GDM1 (cell line): ENCODE measurements around the gene MAST2.
"Not testable (repeated sequence)": the region's sequence is repeated elsewhere in the genome, so short reads cannot be mapped to it uniquely, and the experiment has no call there.

ENCODE experiments used
- DNase-seq: peaks from one replicate; lab custom pipeline; 2025; lab: John Stamatoyannopoulos, UW

The MAST2 gene

GRCh38 chr1:46026531-46026930 lies 223.1 kb downstream of the MAST2 start:
- DNase-seq, result no peak

- DNase-seq, result no peak
These were observed 224.6 kb downstream of the MAST2 start for GRCh38 chr1:46027788-46028573.

- no peak for DNase-seq
These were observed 226.9 kb downstream of the MAST2 start for GRCh38 chr1:46030074-46030870.

DNA sequence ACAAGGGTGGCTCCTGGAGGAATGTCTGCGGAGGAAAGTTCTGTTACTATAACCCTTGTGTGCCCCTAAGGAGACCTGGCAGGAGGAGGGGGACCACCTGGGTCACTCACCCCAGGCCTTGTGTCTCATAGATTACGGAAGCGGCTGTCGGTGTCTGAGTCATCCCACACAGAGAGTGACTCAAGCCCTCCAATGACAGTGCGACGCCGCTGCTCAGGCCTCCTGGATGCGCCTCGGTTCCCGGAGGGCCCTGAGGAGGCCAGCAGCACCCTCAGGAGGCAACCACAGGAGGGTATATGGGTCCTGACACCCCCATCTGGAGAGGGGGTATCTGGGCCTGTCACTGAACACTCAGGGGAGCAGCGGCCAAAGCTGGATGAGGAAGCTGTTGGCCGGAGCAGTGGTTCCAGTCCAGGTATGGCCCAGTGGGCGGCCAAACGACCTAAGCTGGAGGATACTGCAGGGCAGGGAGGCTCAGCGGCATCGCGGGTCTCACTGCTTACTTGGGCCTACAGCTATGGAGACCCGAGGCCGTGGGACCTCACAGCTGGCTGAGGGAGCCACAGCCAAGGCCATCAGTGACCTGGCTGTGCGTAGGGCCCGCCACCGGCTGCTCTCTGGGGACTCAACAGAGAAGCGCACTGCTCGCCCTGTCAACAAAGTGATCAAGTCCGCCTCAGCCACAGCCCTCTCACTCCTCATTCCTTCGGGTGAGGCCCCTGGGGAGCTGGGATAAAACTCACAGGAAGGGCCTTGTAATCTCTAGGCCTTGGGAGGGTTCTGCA lies 227.7 kb downstream of the MAST2 start:
- no peak for DNase-seq

- DNase-seq, result no peak
These were observed 231.4 kb downstream of the MAST2 start for GRCh38 chr1:46034601-46035516.

DNA sequence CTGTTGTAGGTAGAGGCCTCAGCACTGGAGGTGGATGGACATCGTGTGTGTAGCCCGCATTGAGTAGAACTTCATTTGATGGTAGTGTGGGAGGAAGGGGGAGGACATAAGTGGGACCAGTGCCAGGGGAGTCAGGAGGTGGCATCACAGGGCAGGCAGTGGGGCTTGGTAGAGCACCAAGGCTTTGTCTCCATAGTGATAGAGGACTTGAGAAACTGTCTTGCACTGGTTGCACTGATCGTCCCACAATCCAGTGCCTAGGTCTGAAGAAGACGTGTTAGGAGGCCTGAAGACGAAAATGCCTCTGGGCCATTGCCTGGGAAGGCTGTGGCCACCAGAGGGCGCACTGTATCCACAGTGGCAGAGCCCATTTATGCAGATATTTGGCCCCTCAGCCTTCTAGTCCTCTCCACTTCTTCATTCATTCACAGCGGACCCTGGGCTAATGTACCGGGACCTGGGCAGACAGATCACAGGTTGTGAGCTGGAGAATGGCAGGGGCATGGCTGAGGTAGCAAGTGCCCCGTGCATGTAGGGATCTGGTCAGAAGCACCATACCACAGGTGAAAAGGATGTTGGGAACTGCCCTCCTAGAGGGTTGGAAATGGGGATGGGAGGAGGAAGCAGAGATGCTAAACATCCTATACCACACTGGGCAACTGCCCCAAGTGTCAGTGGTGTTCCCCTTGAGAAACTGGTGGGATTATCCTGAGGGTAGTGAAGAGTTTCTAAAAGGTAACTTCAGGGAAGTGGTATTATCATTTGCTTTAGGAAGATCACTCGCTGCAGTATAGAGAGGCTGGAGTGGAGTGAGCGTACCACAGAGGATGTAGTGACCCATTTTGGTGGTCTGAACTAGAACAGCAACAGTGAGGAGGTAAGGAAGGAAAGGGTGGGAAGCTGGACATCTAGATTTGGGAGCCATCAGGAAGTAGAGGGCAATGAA lies 233.8 kb downstream of the MAST2 start:
- peak; percentile 60 for DNase-seq

DNA sequence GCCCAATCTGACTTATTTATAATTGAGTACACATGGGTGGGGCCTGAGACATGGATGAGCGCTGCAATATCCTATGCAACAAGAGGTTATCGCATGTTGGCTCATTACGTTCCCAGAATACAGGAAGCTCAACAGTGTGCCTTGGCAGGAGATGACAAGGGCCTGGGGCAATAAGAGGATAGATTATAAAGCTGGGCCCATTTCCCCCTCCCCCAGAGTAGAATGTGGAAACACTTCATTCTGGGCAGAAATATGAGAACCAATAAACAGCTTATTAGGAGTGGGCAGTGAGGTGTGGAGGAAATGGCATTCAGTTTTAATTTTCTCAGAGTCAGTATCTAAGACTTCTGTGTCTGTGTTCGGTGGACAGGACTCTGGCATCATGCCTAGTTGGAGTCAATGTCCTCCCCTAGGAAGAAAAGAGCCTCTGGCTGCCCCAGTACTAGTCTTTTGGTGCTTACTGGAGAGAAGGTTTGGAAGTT lies 236.2 kb downstream of the MAST2 start:
- no peak for DNase-seq

DNA sequence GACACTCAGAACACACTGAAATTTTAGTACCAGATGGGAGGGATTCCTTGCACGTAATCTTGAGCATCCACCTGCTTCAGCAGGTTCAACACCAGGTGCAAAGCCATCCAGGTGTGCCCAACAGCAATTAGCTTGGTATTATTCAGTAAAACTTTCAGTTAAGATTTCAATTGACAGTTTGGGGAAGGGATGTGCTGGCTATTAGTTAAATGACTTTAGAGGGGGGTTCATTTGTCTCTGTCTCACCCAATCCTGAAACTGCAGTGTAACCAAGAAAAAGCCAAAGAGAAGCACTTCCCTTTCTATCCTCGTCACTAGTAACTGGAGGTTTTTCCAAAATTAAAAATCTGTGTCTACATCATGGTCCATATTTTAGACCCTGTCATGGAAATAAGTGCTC lies 238.1 kb downstream of the MAST2 start:
- no peak for DNase-seq

GRCh38 chr1:46041974-46042373 lies 238.6 kb downstream of the MAST2 start:
- no peak for DNase-seq

- peak; percentile 59 for DNase-seq
These were observed 240.1 kb downstream of the MAST2 start for GRCh38 chr1:46043458-46044017.

- DNase-seq, result no peak
These were observed 240.7 kb downstream of the MAST2 start for GRCh38 chr1:46044116-46044515.

DNA sequence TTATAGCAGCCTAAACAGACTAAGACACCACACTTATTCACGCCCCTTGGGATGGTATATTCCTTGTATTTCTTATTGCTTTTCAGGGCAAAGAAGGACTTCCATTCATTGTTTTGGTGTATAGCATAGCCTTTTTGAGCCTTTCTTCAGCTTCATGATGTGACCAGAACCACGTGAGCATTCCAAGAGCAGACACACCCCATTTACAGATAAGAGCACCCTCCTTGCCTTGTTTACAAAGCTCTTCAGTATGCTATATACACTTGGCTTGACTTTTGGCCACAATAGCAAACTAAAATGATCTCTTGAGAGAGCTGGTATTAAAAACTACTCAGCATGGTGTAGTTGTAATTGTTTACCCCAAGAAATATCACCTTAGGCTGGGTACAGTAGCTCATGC lies 250.3 kb downstream of the MAST2 start:
- DNase-seq, result no peak

GRCh38 chr1:46056325-46056724 lies 252.9 kb downstream of the MAST2 start:
- DNase-seq, result no peak

- DNase-seq, result not testable (repeated sequence)
These were observed 253.8 kb downstream of the MAST2 start for GRCh38 chr1:46057215-46057614.

GRCh38 chr1:46057781-46058180 lies 254.4 kb downstream of the MAST2 start:
- DNase-seq, result no peak

- DNase-seq, result no peak
These were observed 255.5 kb downstream of the MAST2 start for GRCh38 chr1:46058936-46059335.

DNA sequence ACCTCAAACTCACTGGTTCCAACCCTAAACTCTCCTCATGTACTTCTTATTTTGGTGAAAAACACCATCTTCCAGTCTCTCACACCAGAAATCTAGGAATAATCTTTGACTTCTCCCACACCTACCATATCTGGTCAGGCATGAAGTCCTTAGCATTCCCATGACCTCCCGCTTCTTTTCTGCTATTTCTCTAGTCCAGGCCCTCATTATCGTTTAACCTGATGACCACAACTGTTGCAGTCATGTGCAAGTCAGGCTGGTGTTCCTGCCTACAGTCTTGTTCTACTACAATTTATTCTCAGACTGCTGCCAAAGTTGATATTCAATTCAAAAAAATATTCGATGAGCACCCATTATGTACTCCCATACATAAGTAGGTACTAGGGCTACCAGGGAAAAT lies 257.7 kb downstream of the MAST2 start:
- no peak for DNase-seq

DNA sequence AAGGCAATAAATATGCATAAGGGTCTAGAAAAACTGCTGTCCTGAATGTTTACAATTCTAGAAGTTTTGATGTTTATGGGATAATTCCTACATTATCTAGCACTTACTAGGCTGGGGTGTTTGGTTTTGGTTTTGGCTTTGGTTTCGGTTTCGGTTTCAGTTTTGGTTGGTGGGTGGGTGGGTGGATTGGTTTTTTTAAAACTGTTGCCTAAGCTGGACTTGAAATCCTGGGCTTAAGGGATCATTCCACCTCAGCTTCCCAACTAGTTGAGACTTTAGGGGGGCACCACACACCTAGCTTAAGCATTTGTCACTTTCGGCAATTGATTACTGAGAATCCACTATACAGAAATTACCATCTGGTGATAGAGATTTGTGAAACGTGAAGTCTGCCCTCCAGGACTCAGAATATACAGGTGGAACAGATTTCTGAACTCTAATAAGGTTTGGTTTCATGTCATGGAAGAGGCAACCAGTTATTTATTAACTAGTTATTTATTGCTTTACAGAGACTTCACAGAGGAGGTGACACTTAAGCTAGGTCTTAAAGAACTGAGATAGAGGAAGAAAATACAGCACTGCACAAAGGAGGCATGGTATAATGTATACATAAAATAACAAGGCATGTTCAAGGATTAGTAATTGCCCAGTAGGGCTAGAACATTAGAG lies 259.4 kb downstream of the MAST2 start:
- no peak for DNase-seq

DNA sequence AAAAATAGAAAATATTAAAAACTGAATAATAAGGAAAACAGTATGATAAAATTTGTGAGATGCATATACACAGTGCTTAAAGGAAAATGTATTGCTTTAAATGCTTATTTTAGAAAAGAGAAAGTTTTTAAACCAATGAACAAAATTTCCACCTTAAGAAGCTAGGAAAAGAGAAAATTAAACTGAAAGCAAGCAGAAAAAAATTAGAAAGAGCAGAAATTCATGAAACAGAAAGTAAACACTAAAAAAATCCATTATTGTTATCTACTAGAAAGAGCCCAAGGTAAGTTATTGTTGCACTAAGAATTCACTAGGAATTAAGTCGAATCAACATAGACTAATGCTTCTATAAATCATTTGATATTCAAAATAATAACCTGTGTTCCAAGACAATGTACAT lies 261.3 kb downstream of the MAST2 start:
- DNase-seq, result no peak
